HG03521 (cell line): ENCODE measurements around the gene DOK5.

Experiments
- ATAC-seq: cut with Tn5 transposase; IDR thresholded peaks from one replicate; pipeline ENCODE4 v1.9.1; 2021; ENCODE audit warnings: mild to moderate bottlenecking, moderate library complexity; ENCODE audit not compliant: unreplicated experiment

DOK5 gene

GRCh38 chr20:54510541-54511129 lies 35.2 kb downstream of the DOK5 start:
- ATAC-seq = no peak

GRCh38 chr20:54512694-54513093 lies 37.3 kb downstream of the DOK5 start:
- ATAC-seq = no peak

- ATAC-seq = no peak
Measured at GRCh38 chr20:54514028-54514607, 38.7 kb downstream of the DOK5 start.

GRCh38 chr20:54515793-54516628 lies 40.6 kb downstream of the DOK5 start:
- ATAC-seq = no peak

- no peak for ATAC-seq
Measured at GRCh38 chr20:54517241-54517975, 42.0 kb downstream of the DOK5 start.

GRCh38 chr20:54524849-54525248 lies 49.5 kb downstream of the DOK5 start:
- no peak for ATAC-seq

- no peak for ATAC-seq
Measured at GRCh38 chr20:54525916-54526590, 50.7 kb downstream of the DOK5 start.

- ATAC-seq = no peak
Measured at GRCh38 chr20:54526801-54527200, 51.4 kb downstream of the DOK5 start.

GRCh38 chr20:54532573-54532972 lies 57.2 kb downstream of the DOK5 start:
- ATAC-seq = no peak

GRCh38 chr20:54534101-54534500 lies 58.7 kb downstream of the DOK5 start:
- no peak for ATAC-seq

- no peak for ATAC-seq
Measured at GRCh38 chr20:54535033-54535432, 59.6 kb downstream of the DOK5 start.

GRCh38 chr20:54535746-54536145 lies 60.4 kb downstream of the DOK5 start:
- no peak for ATAC-seq

GRCh38 chr20:54539521-54540046 lies 64.2 kb downstream of the DOK5 start:
- ATAC-seq = no peak

GRCh38 chr20:54543369-54543768 lies 68.0 kb downstream of the DOK5 start:
- ATAC-seq = no peak

GRCh38 chr20:54545676-54546358 lies 70.4 kb downstream of the DOK5 start:
- ATAC-seq = no peak

- ATAC-seq = no peak
Measured at GRCh38 chr20:54548849-54549248, 73.5 kb downstream of the DOK5 start.

- ATAC-seq = no peak
Measured at GRCh38 chr20:54549658-54550326, 74.4 kb downstream of the DOK5 start.

- ATAC-seq = no peak
Measured at GRCh38 chr20:54550776-54551396, 75.5 kb downstream of the DOK5 start.

GRCh38 chr20:54554006-54554405 lies 78.6 kb downstream of the DOK5 start:
- no peak for ATAC-seq
